ENCODE measurements around the gene IL3.

IL3 gene

DNA sequence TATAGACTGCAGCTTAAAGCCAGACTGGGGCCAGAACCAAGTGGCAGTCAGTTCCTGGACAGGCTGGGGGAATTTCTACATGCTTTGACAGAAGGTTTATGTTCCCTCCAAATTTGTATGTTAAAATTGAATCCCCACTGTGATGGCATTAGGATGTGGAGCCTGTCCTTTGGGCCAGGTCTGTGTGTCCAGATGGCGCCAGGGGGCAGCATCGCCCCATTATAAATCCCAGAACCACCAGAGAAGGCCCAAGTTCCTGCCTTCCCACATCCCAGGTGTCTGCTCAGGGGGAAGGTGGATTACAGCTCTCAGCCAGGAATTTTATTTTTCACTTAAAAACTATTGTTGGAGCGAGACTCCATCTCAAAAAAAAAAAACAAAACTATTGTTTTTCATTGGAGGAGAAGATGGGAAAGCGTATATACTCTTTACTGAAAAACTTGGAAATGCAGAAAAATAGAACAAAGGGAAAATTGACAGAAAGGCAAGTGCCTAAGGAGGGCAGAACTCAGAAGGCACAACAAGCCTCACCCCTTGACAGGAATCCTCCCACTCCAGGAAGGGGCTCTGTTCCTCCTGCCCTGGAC, 5.0 kb downstream of the IL3 start:
- TF ChIP-seq CTCF (IDR thresholded peaks at IDR 0.05; ENCODE audit: low read depth, low read length) = peak; percentile 57
- no peak overlapping the region for H3K4me3 ChIP-seq (ENCODE audit: low read depth, low read length)

DNA sequence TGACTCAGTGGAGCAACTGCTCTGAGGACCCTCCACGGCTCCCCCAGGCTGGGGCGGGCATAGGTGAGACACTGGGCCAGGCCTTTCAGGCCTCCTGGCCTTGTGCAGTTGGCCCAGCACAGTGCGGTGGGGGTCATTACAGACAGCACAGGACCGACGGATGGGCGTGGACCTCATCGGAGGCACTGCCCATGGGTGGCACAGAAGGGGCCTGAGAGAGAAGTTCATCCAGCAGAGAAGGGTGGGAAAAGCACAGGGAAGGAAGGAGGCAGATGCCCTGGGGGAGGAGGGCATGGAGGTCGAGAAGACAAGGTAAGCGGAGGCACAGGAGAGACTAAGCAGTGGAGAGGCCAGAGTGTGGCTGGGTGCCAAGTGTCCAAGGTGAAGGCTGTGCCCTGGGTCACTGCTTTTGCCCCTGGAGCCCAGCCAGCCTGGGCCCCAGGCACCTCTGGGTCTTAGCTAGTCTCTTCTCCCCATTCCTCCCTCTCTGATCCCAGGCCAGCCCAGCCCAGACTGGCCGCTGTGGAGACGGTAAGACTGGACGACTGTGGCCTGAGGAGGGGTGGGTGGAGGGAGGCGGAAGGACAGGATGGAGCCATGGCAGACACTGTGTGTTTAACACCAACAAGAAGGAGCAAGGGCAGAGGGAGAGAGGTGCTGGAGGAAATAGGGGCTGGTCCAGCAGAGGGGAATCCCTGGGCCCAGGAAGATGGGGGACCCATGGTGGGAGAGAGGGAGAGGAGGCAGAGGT, 5.7 kb downstream of the IL3 start:
- H3K4me3 ChIP-seq (ENCODE audit: low read depth, low read length) = no peak overlapping the region
- no peak for TF ChIP-seq CTCF (IDR thresholded peaks at IDR 0.05; ENCODE audit: low read depth, low read length)

- no peak overlapping the region for H3K4me3 ChIP-seq (ENCODE audit: low read depth, low read length)
- no peak for TF ChIP-seq CTCF (IDR thresholded peaks at IDR 0.05; ENCODE audit: low read depth, low read length)
These were observed 6.4 kb downstream of the IL3 start for GRCh38 chr5:132066871-132067270.

DNA sequence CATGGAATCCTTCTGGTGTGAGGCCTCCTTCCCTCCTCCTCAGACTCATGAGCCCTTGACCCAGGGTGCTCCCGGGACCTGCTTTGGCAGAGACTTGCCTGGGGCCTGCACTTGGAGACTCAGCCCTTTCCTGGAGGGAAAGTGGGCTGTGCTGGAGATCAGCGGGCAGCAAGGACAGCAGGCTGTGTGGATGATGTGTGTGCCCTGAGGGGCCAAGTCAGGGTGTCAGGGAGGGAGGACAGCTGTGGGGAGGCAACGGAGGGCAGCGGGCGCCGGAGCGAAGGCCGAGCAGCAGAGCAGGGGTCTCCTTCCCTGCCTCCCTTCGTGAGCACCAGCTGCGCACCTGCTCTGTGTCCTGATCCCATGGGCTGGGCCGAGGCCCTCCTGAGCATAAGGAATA, 7.0 kb downstream of the IL3 start:
- H3K4me3 ChIP-seq (ENCODE audit: low read depth, low read length) = no peak overlapping the region
- no peak for TF ChIP-seq CTCF (IDR thresholded peaks at IDR 0.05; ENCODE audit: low read depth, low read length)

DNA sequence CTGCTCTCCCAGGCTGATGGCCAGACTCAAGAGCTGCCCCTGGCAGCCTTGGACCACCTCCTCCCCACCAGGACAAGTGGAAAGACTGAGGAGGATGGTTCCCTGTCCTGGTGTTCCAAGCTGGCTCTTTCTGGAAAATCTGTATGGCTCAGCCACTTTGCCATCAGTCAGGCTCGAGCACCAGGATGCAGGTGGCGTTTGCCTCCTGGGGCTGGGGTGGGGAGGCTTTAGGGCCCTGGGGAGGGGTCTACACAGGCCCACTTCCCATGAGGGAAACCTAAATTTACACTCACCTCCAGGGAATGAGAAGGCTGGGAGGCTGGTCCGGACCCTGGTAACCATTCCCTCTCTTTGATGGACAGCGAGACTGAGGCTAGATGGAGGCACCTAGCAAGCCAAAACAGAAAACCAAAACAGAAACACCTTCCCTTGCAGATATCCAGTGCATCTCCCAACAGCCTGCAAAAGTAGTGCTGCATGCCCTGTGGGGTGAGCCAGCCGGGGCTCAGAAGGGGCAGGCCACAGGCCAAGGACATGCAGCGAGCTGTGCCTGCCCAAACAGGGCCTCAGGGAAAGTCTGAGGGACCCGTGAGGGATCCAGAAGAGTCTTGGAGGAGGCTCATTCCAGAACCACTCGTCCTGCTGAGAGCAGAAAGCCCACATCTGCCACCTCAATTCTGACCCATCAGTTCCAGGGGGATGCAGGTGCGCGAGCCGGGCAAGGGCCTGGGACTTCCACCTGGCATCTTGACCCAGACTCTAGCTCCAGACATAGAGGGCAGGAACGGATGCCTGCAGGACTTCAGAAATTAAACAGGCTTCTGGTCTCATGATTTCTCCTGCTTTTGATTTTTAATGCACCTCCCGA, 7.7 kb downstream of the IL3 start:
- no peak for TF ChIP-seq CTCF (IDR thresholded peaks at IDR 0.05; ENCODE audit: low read depth, low read length)
- H3K4me3 ChIP-seq (ENCODE audit: low read depth, low read length) = no peak overlapping the region

GRCh38 chr5:132069561-132069960, 9.1 kb downstream of the IL3 start:
- TF ChIP-seq CTCF (IDR thresholded peaks at IDR 0.05; ENCODE audit: low read depth, low read length) = no peak
- no peak overlapping the region for H3K4me3 ChIP-seq (ENCODE audit: low read depth, low read length)

- no peak overlapping the region for H3K4me3 ChIP-seq (ENCODE audit: low read depth, low read length)
- TF ChIP-seq CTCF (IDR thresholded peaks at IDR 0.05; ENCODE audit: low read depth, low read length) = no peak
These were observed 9.5 kb downstream of the IL3 start for GRCh38 chr5:132069994-132070393.
